ENCODE results near the gene MYB.

MYB gene

GRCh38 chr6:135166515-135166914 lies 14.6 kb upstream of the MYB start:
- H3K4me3 ChIP-seq (ENCODE audit: low read depth, low read length): no peak overlapping the region
- no peak for DNase-seq (ENCODE audit: low read depth)
- no peak for TF ChIP-seq CTCF (IDR thresholded peaks at IDR 0.05; ENCODE audit: insufficient read depth, low read depth, low read length, missing control alignments)

- no peak for TF ChIP-seq CTCF (IDR thresholded peaks at IDR 0.05; ENCODE audit: insufficient read depth, low read depth, low read length, missing control alignments)
These were observed 13.5 kb upstream of the MYB start for GRCh38 chr6:135167617-135168016.

GRCh38 chr6:135168766-135169165 lies 12.3 kb upstream of the MYB start:
- no peak for DNase-seq (ENCODE audit: low read depth)
- H3K4me3 ChIP-seq (ENCODE audit: low read depth, low read length): no peak overlapping the region
- no peak for TF ChIP-seq CTCF (IDR thresholded peaks at IDR 0.05; ENCODE audit: insufficient read depth, low read depth, low read length, missing control alignments)

More at GRCh38 chr6:135167617-135168016, 13.5 kb upstream of the MYB start:
- no peak overlapping the region for H3K4me3 ChIP-seq (ENCODE audit: low read depth, low read length)
- no peak for DNase-seq (ENCODE audit: low read depth)

- no peak for DNase-seq (ENCODE audit: low read depth)
- H3K4me3 ChIP-seq (ENCODE audit: low read depth, low read length): no peak overlapping the region
- no peak for TF ChIP-seq CTCF (IDR thresholded peaks at IDR 0.05; ENCODE audit: insufficient read depth, low read depth, low read length, missing control alignments)
These were observed 10.9 kb upstream of the MYB start for GRCh38 chr6:135170238-135170637.

- DNase-seq (ENCODE audit: low read depth): peak; percentile 59
- TF ChIP-seq CTCF (IDR thresholded peaks at IDR 0.05; ENCODE audit: insufficient read depth, low read depth, low read length, missing control alignments): no peak
- H3K4me3 ChIP-seq (ENCODE audit: low read depth, low read length): no peak overlapping the region
These were observed 10.3 kb upstream of the MYB start for GRCh38 chr6:135170849-135171248.

- no peak for DNase-seq (ENCODE audit: low read depth)
- no peak overlapping the region for H3K4me3 ChIP-seq (ENCODE audit: low read depth, low read length)
- no peak for TF ChIP-seq CTCF (IDR thresholded peaks at IDR 0.05; ENCODE audit: insufficient read depth, low read depth, low read length, missing control alignments)
These were observed 7.7 kb upstream of the MYB start for GRCh38 chr6:135173242-135173988.

- no peak for TF ChIP-seq CTCF (IDR thresholded peaks at IDR 0.05; ENCODE audit: insufficient read depth, low read depth, low read length, missing control alignments)
- no peak overlapping the region for H3K4me3 ChIP-seq (ENCODE audit: low read depth, low read length)
- DNase-seq (ENCODE audit: low read depth): no peak
These were observed 7.1 kb upstream of the MYB start for GRCh38 chr6:135173989-135174484.
